Adrenal gland (tissue), 5 donors: ENCODE results near the gene APRT.

Experiments
- POLR2A ChIP-seq, 2 donors: fragments of 450-650 bp; IDR thresholded peaks; one replicate each; pipeline ENCODE4 v1.6.1; 2017; ENCODE audit warnings: antibody characterized with exemption in 2 of 2, mild to moderate bottlenecking in 2 of 2, moderate library complexity in 1 of 2
- TF ChIP-seq, protein P1 (sequence below), 6 experiments: fragments of 450-650 bp in 4 of 6; fragments of 200-600 bp in 2 of 6; sonication (generic) in 1 of 6; IDR thresholded peaks; 1 replicate in 5 of 6; 2 replicates in 1 of 6; pipeline versions ENCODE4 v1.5.1 to v1.8.0; 2016 to 2021; ENCODE audit warnings: antibody characterized with exemption in 6 of 6, mild to moderate bottlenecking in 2 of 6, moderate library complexity in 1 of 6
- donor health status: DM: no; HTN: no; CAD: no.

DNA sequence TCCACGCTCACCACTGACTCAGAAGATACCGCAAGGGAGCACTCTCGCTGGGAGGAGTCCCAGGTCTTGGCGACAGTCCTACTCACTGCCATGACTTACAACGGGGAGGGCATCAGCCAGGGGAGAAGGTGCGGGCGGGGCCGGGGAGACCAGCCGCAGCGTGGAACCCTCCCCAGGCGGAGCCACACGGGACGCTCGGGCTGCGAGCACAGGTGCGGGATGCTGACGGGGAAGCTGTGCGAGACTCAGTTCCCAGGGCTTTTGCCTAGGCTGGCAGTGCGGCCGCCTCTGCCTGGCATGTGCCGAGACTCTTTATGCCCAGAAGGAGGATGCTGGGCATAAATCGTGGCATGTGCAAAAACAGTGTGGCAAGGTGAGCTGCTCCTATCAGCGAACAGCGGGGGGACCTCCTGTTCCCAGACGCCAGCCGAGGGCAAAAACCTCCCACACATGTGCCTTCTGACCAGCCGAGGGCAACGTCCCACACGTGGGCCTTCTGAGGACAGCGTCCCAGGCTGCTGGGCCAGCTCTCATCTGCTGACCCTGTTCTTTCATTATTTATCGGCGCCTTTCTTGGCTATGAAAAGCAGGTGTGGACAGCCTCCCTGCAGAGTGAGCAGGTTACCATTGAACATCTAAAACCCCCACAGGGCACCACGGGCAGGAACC, 38.9 kb upstream of the APRT start:
- TF ChIP-seq, protein P1, sequence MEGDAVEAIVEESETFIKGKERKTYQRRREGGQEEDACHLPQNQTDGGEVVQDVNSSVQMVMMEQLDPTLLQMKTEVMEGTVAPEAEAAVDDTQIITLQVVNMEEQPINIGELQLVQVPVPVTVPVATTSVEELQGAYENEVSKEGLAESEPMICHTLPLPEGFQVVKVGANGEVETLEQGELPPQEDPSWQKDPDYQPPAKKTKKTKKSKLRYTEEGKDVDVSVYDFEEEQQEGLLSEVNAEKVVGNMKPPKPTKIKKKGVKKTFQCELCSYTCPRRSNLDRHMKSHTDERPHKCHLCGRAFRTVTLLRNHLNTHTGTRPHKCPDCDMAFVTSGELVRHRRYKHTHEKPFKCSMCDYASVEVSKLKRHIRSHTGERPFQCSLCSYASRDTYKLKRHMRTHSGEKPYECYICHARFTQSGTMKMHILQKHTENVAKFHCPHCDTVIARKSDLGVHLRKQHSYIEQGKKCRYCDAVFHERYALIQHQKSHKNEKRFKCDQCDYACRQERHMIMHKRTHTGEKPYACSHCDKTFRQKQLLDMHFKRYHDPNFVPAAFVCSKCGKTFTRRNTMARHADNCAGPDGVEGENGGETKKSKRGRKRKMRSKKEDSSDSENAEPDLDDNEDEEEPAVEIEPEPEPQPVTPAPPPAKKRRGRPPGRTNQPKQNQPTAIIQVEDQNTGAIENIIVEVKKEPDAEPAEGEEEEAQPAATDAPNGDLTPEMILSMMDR (IDR thresholded peaks at IDR 0.05) = no peak
- TF ChIP-seq POLR2A (IDR thresholded peaks at IDR 0.05) = no peak
